OCI-LY7 (cell line): ENCODE data around the gene TMEM256.

Experiments used
- CTCF ChIP-seq: fragments of 200-600 bp; sonication (generic); conservative IDR thresholded peaks from 2 replicates; pipeline ENCODE4 v1.5.1; 2014; ENCODE audit warnings: mild to moderate bottlenecking, antibody characterized with exemption, low read length, moderate library complexity, mixed read lengths
- EZH2phosphoT487 ChIP-seq: fragments of 200-600 bp; sonication (generic); IDR thresholded peaks from 2 replicates; pipeline ENCODE4 v1.6.1; 2018; ENCODE audit warnings: low read depth, borderline replicate concordance, mild to moderate bottlenecking, mixed run types, antibody characterized with exemption, low read length, moderate library complexity, mixed read lengths

DNA sequence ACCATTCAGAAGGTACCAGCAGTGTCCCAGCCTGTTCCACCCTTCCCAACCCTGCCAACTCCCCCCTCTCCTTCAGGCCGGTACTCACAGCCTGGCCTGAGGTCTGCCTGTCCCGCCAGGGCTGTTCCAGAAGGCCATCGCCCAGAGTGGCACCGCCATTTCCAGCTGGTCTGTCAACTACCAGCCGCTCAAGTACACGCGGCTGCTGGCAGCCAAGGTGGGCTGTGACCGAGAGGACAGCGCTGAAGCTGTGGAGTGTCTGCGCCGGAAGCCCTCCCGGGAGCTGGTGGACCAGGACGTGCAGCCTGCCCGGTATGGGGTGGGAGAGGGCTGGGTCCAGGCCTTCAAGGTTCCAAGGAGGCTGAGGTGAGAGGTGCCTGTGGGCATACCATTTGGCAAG is 10.9 kb upstream of the TMEM256 start:
- TF ChIP-seq CTCF: no peak
- no peak for TF ChIP-seq EZH2phosphoT487
